Chondrocyte (in vitro differentiated cells): Measurements from ENCODE around the gene NUP210. TPM values are rescaled to one million over a fixed set of nuclear protein-coding genes. Genes with fewer than 3 reads are reported as not detected.

Experiments
- DNase-seq: peaks from one replicate; pipeline ENCODE4 v3.0.0; 2021; ENCODE audit warnings: mixed read lengths, low spot score
- H3K27ac Mint-ChIP-seq: one replicate; pipeline ENCODE4 v1.8.0; 2021; ENCODE audit warnings: mild to moderate bottlenecking, moderate library complexity, mixed read lengths; ENCODE audit not compliant: unreplicated experiment
- H3K27me3 Mint-ChIP-seq: 2 replicates; pipeline ENCODE4 v1.8.0; 2021; ENCODE audit warnings: low read depth, mixed read lengths
- H3K36me3 Mint-ChIP-seq: 2 replicates; pipeline ENCODE4 v1.8.0; 2021; ENCODE audit warnings: low read depth, mixed read lengths
- H3K4me1 Mint-ChIP-seq: 2 replicates; pipeline ENCODE4 v1.8.0; 2021; ENCODE audit warnings: low read depth, mild to moderate bottlenecking, mixed read lengths
- H3K4me3 Mint-ChIP-seq: one replicate; pipeline ENCODE4 v1.8.0; 2021; ENCODE audit warnings: mild to moderate bottlenecking, moderate library complexity, mixed read lengths; ENCODE audit not compliant: unreplicated experiment
- H3K9me3 Mint-ChIP-seq: 2 replicates; pipeline ENCODE4 v1.8.0; 2021; ENCODE audit warnings: low read depth, mixed read lengths
- CTCF ChIP-seq: fragments of 200-600 bp; sonication (generic); IDR thresholded peaks from 2 replicates; pipeline ENCODE4 v1.5.0; 2021; ENCODE audit warnings: antibody characterized with exemption, mild to moderate bottlenecking, moderate library complexity
- total RNA-seq: library from RNA; stranded (reverse); gene quantifications from 3 replicates; pipeline ENCODE4 v1.2.1, GENCODE V29; 2021

Gene NUP210
- total RNA-seq, 1 donor from 2014 or later: 0.72 TPM

GRCh38 chr3:13345772-13346171, 74.3 kb downstream of the NUP210 start:
- no peak for DNase-seq
- Mint-ChIP-seq H3K27ac (no peak overlapping the region), H3K36me3 (no peaks in the 10 kb centered on the region), H3K4me1 (peaks cover 27% of the 10 kb centered on the region), H3K4me3 (no peak overlapping the region), H3K27me3 (peaks cover 13% of the 10 kb centered on the region), H3K9me3 (peaks cover 6% of the 10 kb centered on the region)
- no peak for TF ChIP-seq CTCF

- TF ChIP-seq CTCF: no peak
- Mint-ChIP-seq H3K4me3 (no peak overlapping the region), H3K27ac (no peak overlapping the region), H3K4me1 (peaks cover 27% of the 10 kb centered on the region), H3K9me3 (peaks cover 6% of the 10 kb centered on the region), H3K27me3 (peaks cover 13% of the 10 kb centered on the region), H3K36me3 (no peaks in the 10 kb centered on the region)
- DNase-seq: no peak
These were observed 74.8 kb downstream of the NUP210 start for GRCh38 chr3:13345284-13345683.

GRCh38 chr3:13344663-13345062, 75.5 kb downstream of the NUP210 start:
- no peak overlapping the region for H3K4me3 Mint-ChIP-seq
- no peak for TF ChIP-seq CTCF
- H3K27me3 Mint-ChIP-seq: peaks cover 13% of the 10 kb centered on the region
- H3K4me1 Mint-ChIP-seq: peaks cover 26% of the 10 kb centered on the region
- DNase-seq: no peak
- peaks cover 6% of the 10 kb centered on the region for H3K9me3 Mint-ChIP-seq
- H3K36me3 Mint-ChIP-seq: no peaks in the 10 kb centered on the region
- H3K27ac Mint-ChIP-seq: no peak overlapping the region

- DNase-seq: no peak
- Mint-ChIP-seq H3K4me3 (no peak overlapping the region), H3K27me3 (peaks cover 13% of the 10 kb centered on the region), H3K4me1 (peaks cover 17% of the 10 kb centered on the region), H3K36me3 (no peaks in the 10 kb centered on the region), H3K9me3 (peaks cover 6% of the 10 kb centered on the region), H3K27ac (no peak overlapping the region)
- no peak for TF ChIP-seq CTCF
These were observed 76.5 kb downstream of the NUP210 start for GRCh38 chr3:13343601-13344000.

GRCh38 chr3:13341229-13341905, 78.8 kb downstream of the NUP210 start:
- Mint-ChIP-seq H3K9me3 (peaks cover 6% of the 10 kb centered on the region), H3K27ac (no peak overlapping the region), H3K4me1 (peaks cover 4% of the 10 kb centered on the region), H3K36me3 (no peaks in the 10 kb centered on the region), H3K4me3 (no peak overlapping the region), H3K27me3 (peaks cover 8% of the 10 kb centered on the region)
- TF ChIP-seq CTCF: no peak
- no peak for DNase-seq
